Activated CD8-positive, alpha-beta memory T cell treated with anti-CD3 and anti-CD28 coated beads, Interleukin-2, amount 50 U/mL, for 4 hours (primary cell): ENCODE measurements around the gene NXNL1.
A peak's percentile ranks its signal among the peaks of the same experiment; 100 is the strongest.

Experiments
- DNase-seq: peaks from one replicate; pipeline ENCODE4 v3.0.0-alpha.2; 2020

Gene NXNL1

GRCh38 chr19:17454576-17455071, 6.1 kb downstream of the NXNL1 start:
- no peak for DNase-seq

GRCh38 chr19:17451820-17452219, 8.9 kb downstream of the NXNL1 start:
- DNase-seq: no peak

- DNase-seq: no peak
These were observed 10.3 kb downstream of the NXNL1 start for GRCh38 chr19:17450264-17451075.

- DNase-seq: peak; percentile 63
These were observed 12.4 kb downstream of the NXNL1 start, which contains the start of gene TMEM221 for GRCh38 chr19:17448131-17448967. Gene TMEM221, minus strand, starts transcription at chr19:17448668. Its CDS starts 206 bp downstream, at chr19:17448462.

- DNase-seq: no peak
These were observed 13.0 kb downstream of the NXNL1 start for GRCh38 chr19:17447704-17448130.

GRCh38 chr19:17445526-17446165, 15.1 kb downstream of the NXNL1 start:
- DNase-seq: no peak

- DNase-seq: peak; percentile 28
These were observed 19.3 kb downstream of the NXNL1 start for GRCh38 chr19:17441241-17442021.

GRCh38 chr19:17436874-17437267, 23.9 kb downstream of the NXNL1 start:
- DNase-seq: no peak

- no peak for DNase-seq
These were observed 24.4 kb downstream of the NXNL1 start for GRCh38 chr19:17436094-17436873.

- no peak for DNase-seq
These were observed 25.5 kb downstream of the NXNL1 start for GRCh38 chr19:17435218-17435617.

GRCh38 chr19:17431417-17431816, 29.3 kb downstream of the NXNL1 start:
- DNase-seq: no peak

GRCh38 chr19:17429641-17430113, 31.0 kb downstream of the NXNL1 start:
- DNase-seq: no peak

- no peak for DNase-seq
These were observed 35.9 kb downstream of the NXNL1 start for GRCh38 chr19:17424743-17425365.

GRCh38 chr19:17423429-17424208, 37.1 kb downstream of the NXNL1 start:
- DNase-seq: no peak

- DNase-seq: no peak
These were observed 38.8 kb downstream of the NXNL1 start for GRCh38 chr19:17421942-17422341.

- peak; percentile 30 for DNase-seq
These were observed 40.2 kb downstream of the NXNL1 start for GRCh38 chr19:17420475-17420924.

GRCh38 chr19:17419621-17420474, 40.9 kb downstream of the NXNL1 start, which contains the start of gene MVB12A:
Gene MVB12A, plus strand, starts transcription at chr19:17420047. Its CDS starts 89 bp downstream, at chr19:17420136.
- peak; percentile 93 for DNase-seq

GRCh38 chr19:17419154-17419620, 41.5 kb downstream of the NXNL1 start:
- DNase-seq: no peak

- no peak for DNase-seq
These were observed 42.0 kb downstream of the NXNL1 start for GRCh38 chr19:17418710-17419109.
